Measurements from ENCODE around the gene PROS1. TPM values are rescaled to one million over a fixed set of nuclear protein-coding genes. Genes with fewer than 3 reads are reported as not detected.

PROS1 gene
- total and polyA plus RNA-seq, 2 experiments from 2014 or later = 32.6 to 48.6 TPM

GRCh38 chr3:94001191-94001590, 27.5 kb upstream of the PROS1 start:
- no peak overlapping the region for H3K4me3 ChIP-seq
- H3K9me3 ChIP-seq (ENCODE audit: low read depth) = no peaks in the 10 kb centered on the region
- no peaks in the 10 kb centered on the region for H3K36me3 ChIP-seq
- peak in 1 of 2 donors; percentile 40 for DNase-seq (ENCODE audit: low read depth in 1 of 2, low spot score in 1 of 2)
- H3K27me3 ChIP-seq = no peaks in the 10 kb centered on the region
- TF ChIP-seq CTCF (IDR thresholded peaks at IDR 0.05; ENCODE audit: low read depth, low read length) = no peak
- no peaks in the 10 kb centered on the region for H3K4me1 ChIP-seq (ENCODE audit: low read depth)
- H3K27ac ChIP-seq = no peak overlapping the region

GRCh38 chr3:93994056-93994455, 20.4 kb upstream of the PROS1 start:
- Histone ChIP-seq H3K4me3 (no peak overlapping the region), H3K36me3 (no peaks in the 10 kb centered on the region), H3K27ac (no peak overlapping the region), H3K9me3 (ENCODE audit: low read depth) (no peaks in the 10 kb centered on the region), H3K4me1 (ENCODE audit: low read depth) (no peaks in the 10 kb centered on the region), H3K27me3 (no peaks in the 10 kb centered on the region)
- peak in 1 of 2 donors; percentile 30 for DNase-seq (ENCODE audit: low read depth in 1 of 2, low spot score in 1 of 2)
- no peak for TF ChIP-seq CTCF (IDR thresholded peaks at IDR 0.05; ENCODE audit: low read depth, low read length)

DNA sequence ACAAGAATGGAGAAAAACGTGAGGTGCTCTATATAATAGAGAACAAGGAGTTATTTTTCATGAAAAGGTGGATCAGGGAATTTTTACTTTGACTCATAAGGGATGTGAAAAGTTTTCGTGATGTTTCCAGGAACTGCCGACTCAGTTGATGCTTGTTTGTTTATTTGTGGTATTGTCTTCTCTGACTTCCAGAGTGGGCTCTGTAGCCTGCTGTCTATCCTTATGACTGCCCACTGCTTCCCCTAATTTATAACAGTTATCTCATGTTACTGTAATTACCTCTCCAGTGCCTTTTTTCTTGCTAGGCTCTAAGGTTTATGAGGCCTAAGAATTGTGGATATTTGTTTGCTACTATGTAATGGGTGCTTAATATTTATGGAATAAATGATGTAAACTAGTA, 18.5 kb upstream of the PROS1 start:
- Histone ChIP-seq H3K27me3 (no peaks in the 10 kb centered on the region), H3K4me3 (no peak overlapping the region), H3K36me3 (no peaks in the 10 kb centered on the region), H3K9me3 (ENCODE audit: low read depth) (no peaks in the 10 kb centered on the region), H3K27ac (no peak overlapping the region), H3K4me1 (ENCODE audit: low read depth) (peaks cover 11% of the 10 kb centered on the region)
- no peak for TF ChIP-seq CTCF (IDR thresholded peaks at IDR 0.05; ENCODE audit: low read depth, low read length)
- no peak for DNase-seq (ENCODE audit: low read depth in 1 of 2, low spot score in 1 of 2)

DNA sequence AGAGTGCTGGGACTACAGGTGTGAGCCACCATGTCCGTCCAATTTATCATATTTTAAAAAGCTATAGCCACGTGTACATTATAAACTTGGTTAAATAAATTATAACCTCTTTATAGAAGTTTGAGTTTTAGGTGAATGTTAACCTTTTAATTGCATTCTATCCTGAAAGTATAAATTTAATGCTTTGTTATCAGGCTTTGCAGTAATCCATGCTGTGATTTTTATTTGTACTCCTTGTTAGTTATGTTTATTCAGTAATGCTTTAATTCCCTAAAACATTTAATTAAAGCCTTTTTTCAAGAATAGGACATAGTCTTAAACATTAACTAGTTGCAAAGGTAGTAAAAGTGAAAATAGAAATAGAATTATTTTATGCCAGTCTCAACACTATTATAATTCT, 17.9 kb upstream of the PROS1 start:
- H3K4me1 ChIP-seq (ENCODE audit: low read depth) = peaks cover 11% of the 10 kb centered on the region
- H3K36me3 ChIP-seq = no peaks in the 10 kb centered on the region
- no peak for DNase-seq (ENCODE audit: low read depth in 1 of 2, low spot score in 1 of 2)
- no peak for TF ChIP-seq CTCF (IDR thresholded peaks at IDR 0.05; ENCODE audit: low read depth, low read length)
- H3K27ac ChIP-seq = no peak overlapping the region
- H3K27me3 ChIP-seq = no peaks in the 10 kb centered on the region
- no peaks in the 10 kb centered on the region for H3K9me3 ChIP-seq (ENCODE audit: low read depth)
- H3K4me3 ChIP-seq = no peak overlapping the region

DNA sequence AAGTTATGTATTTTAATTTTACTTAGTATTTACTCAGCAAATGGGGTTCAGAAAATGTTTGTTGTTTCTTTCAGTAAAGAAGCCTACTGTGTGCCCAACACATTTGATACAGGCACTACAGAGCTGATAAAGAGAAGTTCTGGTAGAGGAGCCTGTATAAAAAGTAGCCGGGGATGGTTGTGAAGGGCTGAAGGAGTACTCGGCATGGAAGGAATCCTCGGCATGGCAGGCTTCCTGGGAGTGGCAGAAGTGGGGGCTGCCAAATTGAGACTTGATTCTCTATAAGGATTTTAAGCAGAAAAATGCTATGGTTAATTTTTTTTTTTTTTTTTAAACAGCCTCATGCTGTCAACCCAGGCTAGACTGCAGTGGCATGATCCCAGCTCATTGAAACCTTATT, 15.5 kb upstream of the PROS1 start:
- DNase-seq (ENCODE audit: low read depth in 1 of 2, low spot score in 1 of 2) = no peak
- Histone ChIP-seq H3K27me3 (no peaks in the 10 kb centered on the region), H3K4me1 (ENCODE audit: low read depth) (peaks cover 11% of the 10 kb centered on the region), H3K4me3 (no peak overlapping the region), H3K36me3 (no peaks in the 10 kb centered on the region), H3K9me3 (ENCODE audit: low read depth) (no peaks in the 10 kb centered on the region), H3K27ac (no peak overlapping the region)
- TF ChIP-seq CTCF (IDR thresholded peaks at IDR 0.05; ENCODE audit: low read depth, low read length) = no peak

- DNase-seq (ENCODE audit: low read depth in 1 of 2, low spot score in 1 of 2) = no peak
- no peak overlapping the region for H3K27ac ChIP-seq
- H3K4me1 ChIP-seq (ENCODE audit: low read depth) = peaks cover 11% of the 10 kb centered on the region
- H3K9me3 ChIP-seq (ENCODE audit: low read depth) = no peaks in the 10 kb centered on the region
- no peaks in the 10 kb centered on the region for H3K36me3 ChIP-seq
- H3K4me3 ChIP-seq = no peak overlapping the region
- no peak for TF ChIP-seq CTCF (IDR thresholded peaks at IDR 0.05; ENCODE audit: low read depth, low read length)
- H3K27me3 ChIP-seq = no peaks in the 10 kb centered on the region
Measured at GRCh38 chr3:93988764-93989163, 15.1 kb upstream of the PROS1 start.

Data from cardiac muscle cell (in vitro differentiated cells and primary cell).